HG02678 (cell line): Measurements from ENCODE around the gene P2RY11.

ENCODE experiments used
- ATAC-seq: cut with Tn5 transposase; IDR thresholded peaks from one replicate; pipeline ENCODE4 v1.9.1; 2021; ENCODE audit warnings: mild to moderate bottlenecking, moderate library complexity; ENCODE audit not compliant: unreplicated experiment

The P2RY11 gene

GRCh38 chr19:10112895-10113591 lies 1.6 kb downstream of the P2RY11 start:
- ATAC-seq: no peak

GRCh38 chr19:10113592-10113963 lies 2.1 kb downstream of the P2RY11 start:
- no peak for ATAC-seq

DNA sequence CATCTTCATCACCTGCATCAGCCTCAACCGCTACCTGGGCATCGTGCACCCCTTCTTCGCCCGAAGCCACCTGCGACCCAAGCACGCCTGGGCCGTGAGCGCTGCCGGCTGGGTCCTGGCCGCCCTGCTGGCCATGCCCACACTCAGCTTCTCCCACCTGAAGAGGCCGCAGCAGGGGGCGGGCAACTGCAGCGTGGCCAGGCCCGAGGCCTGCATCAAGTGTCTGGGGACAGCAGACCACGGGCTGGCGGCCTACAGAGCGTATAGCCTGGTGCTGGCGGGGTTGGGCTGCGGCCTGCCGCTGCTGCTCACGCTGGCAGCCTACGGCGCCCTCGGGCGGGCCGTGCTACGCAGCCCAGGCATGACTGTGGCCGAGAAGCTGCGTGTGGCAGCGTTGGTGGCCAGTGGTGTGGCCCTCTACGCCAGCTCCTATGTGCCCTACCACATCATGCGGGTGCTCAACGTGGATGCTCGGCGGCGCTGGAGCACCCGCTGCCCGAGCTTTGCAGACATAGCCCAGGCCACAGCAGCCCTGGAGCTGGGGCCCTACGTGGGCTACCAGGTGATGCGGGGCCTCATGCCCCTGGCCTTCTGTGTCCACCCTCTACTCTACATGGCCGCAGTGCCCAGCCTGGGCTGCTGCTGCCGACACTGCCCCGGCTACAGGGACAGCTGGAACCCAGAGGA lies 2.6 kb downstream of the P2RY11 start:
- no peak for ATAC-seq

- ATAC-seq: no peak
Observed at GRCh38 chr19:10114651-10115391, 3.3 kb downstream of the P2RY11 start.

DNA sequence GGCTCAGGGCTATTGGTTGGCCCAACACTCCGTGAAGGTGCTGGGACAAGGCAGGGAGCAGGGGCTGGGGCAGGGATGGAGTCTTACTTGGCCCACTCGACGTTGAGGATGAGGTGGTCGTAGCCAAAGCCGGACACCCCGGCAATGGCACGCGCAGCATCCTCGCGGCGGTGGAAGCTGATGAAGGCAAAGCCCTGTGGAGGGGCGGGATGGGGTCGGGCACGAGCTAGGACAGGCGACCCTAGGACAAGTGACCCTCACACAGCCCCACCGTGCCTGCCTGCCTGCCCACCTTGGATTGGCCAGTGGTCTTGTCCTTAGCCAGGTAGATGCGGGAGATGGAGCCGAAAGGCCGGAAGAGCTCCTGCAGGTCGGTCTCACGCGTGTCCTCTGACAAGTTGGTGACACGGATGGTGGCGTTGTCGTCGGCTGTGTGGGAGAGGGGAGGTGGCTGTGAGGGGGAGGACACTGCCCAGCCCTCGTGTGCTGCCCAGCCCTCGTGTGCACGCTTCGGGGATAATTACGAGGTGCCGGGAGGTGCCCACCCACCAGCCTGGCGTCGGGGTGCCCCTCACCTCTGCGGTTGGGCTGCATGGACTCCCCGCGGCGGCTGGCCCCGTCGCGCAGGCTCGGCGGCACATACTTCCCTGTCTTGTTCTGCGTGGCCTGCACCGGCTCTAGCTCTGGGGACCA lies 4.0 kb downstream of the P2RY11 start:
- ATAC-seq: no peak

DNA sequence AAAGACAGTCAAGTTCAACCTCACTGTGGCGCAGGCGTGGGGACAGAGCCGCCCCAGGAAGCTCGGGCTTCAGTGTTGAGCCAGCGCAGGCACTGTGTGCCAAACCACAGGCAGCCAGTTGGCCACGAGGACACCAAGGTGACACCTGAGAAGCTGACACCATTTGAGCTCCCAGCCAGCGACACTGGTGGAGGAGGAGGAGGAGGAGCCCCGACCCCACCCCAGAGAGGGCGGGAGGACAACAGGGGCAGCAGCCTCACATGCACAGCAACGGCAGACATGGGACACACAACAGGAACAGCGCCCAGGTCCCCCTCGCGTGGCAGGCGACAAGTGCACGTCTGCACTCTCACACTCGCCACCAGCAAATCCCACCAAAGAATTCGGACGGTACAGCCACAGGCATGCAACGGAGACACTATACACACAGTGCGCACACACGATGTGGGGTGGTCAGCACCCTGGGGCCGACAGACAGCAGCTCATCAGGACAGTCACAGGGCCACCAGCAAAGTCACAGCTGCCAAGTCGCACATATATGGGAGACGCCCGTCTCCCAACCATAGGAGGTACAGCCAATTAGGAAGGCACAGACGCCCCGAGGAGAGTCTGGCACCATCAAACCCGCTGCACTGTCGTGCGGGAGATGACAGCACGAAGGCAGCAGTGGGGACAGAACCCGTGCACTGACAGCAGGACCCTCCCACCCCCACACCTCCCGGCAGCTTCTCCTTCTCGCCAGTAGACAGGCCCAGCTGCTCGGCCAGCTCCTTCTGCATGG lies 4.8 kb downstream of the P2RY11 start:
- ATAC-seq: no peak

GRCh38 chr19:10116866-10117616 lies 5.5 kb downstream of the P2RY11 start:
- no peak for ATAC-seq

GRCh38 chr19:10118960-10119359 lies 7.5 kb downstream of the P2RY11 start:
- no peak for ATAC-seq

DNA sequence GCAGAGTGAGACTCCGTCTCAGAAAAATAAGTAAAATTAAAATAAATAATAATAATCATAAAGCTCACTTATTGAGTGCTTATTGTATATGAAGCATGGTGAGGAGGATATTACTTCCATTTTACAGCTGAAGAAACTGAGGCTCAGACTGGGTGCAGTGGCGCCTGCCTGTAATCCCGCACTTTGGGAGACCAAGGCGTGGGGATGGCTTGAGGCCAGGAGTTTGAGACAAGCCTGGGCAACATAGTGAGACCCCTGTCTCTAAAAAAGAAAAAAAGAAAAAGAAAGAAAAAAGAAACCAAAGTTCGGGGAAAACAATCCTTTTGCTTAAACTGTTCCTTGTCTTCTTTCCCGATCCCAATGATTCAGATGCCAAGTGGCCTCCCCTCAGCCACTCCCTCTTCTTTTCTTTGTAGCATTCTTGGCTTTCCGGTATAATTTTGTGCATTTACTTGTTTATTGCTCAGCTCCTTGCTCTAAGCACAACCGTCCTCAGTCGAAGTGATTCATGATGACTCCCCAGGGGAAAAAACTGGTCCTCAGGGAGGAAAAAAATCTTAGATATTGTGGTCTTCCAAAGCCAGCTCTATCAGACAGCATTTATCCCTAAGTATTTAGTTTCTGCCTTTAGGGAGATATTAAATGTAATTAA lies 9.2 kb downstream of the P2RY11 start:
- no peak for ATAC-seq

- no peak for ATAC-seq
Observed at GRCh38 chr19:10122045-10122444, 10.6 kb downstream of the P2RY11 start.

DNA sequence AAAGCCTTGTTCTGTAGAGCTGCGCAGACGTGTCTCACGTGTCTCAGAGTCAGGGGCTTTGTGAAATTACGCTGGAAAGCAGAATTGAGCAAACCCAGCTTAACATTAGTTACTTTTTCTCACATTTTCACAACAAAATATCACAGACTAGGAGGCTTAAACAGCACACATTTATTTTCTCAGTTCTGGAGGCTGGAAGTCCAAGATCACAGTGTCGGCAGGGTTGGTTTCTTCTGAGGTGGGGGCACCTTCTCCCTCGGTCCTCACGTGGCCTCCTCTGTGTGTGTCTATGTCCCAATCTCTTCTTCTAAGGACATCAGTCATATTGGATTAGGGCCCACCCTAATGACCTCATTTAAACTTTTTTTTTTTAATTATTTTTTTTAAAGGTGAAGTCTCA lies 12.9 kb downstream of the P2RY11 start:
- no peak for ATAC-seq

DNA sequence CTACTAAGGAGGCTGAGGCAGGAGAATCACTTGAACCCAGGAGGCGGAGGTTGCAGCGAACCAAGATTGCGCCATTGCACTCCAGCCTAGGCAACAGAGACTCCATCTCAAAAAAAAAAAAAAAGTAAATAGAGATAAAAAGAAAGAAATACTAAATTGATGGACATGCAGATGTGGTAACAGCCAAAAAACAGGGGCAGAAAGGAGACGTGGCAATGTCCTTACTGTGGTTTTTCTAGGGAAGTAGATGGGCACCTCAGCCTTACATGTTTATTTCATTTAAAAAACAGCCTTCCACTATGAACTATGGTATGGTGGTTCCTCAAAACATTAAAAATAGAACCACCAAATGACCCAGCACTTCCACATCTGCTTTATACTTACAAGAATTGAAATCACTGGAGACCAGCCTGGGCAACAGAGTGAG lies 14.7 kb downstream of the P2RY11 start:
- no peak for ATAC-seq

DNA sequence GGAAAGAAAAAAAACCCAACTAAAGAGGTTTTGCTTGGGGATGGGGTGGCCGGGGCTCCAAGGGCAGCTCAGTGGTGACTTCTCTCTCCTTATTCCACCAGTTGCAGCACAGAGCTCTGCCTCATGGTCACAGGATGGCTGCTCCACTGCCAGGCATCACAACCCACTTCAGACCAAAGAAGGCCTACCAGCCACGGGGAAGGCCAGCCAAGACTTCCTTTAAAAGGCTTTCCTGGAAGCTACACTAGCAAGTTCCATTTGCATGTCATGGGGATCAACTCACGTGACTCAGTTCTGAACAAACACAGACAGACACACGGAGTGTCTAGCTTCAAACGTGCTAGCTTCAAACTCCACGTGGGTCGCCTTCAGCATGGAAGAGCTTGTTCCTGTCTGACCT lies 21.4 kb downstream of the P2RY11 start:
- ATAC-seq: no peak

GRCh38 chr19:10133596-10133995 lies 22.1 kb downstream of the P2RY11 start:
- ATAC-seq: no peak

DNA sequence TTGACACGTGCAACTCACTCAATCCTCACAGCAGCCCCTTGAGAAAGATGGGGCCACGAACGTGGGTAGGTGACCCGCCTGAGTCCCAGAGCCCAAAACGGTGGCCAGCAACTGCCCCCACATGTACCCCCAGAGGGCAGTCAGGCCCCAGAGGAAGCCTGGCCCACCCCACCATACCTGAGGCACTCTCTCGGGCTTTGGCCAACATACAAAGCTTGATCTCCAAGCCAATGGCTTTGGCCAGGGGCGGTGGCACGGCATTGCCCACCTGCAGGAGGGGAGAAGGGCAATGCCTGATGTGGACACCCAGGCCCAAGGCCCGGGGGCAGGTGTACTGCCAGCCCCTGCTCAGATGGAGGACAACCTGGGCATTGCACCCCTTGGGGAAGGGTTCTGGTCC lies 22.5 kb downstream of the P2RY11 start:
- no peak for ATAC-seq

GRCh38 chr19:10135551-10136334 lies 24.2 kb downstream of the P2RY11 start:
- no peak for ATAC-seq

DNA sequence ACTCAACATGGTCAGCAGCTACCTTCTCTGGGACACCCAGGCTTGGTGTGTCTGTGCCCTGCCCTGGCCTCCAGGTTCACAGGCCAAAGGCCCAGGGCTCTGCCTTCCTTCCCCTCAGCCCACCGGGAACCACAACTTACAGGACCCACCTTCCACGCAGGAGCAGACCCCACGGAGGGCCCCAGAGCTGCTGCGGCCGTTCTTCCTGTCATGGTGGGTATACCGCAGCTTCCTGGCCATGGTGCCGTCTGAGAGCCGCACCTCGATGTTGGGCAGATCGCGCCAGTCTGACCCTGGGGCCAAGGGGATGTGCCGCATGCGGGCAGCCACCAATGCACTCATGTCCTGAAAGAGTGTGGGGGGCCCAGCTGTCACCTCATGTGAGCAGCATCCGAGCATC lies 25.4 kb downstream of the P2RY11 start:
- no peak for ATAC-seq

- no peak for ATAC-seq
Observed at GRCh38 chr19:10137751-10138682, 26.5 kb downstream of the P2RY11 start.
